SU-DHL-6 (cell line): ENCODE data around the gene OR10A5.

Experiments
- H2AFZ ChIP-seq: fragments of 200-600 bp; sonication (generic); 2 replicates; pipeline ENCODE4 v1.6.1; 2014; ENCODE audit warnings: low read depth, mild to moderate bottlenecking, moderate library complexity, mixed read lengths, antibody characterized with exemption, low read length; ENCODE audit not compliant: severe bottlenecking
- H3F3A ChIP-seq: fragments of 200-600 bp; shearing (Covaris generic); 2 replicates; pipeline ENCODE4 v1.6.0; 2016; ENCODE audit warnings: antibody characterized with exemption, mild to moderate bottlenecking; ENCODE audit not compliant: insufficient read depth
- H3K27ac ChIP-seq: fragments of 200-600 bp; sonication (generic); 2 replicates; pipeline ENCODE4 v1.5.1; 2016; ENCODE audit warnings: low read depth, mild to moderate bottlenecking, low read length, moderate library complexity, mixed read lengths
- H3K27me3 ChIP-seq: fragments of 200-600 bp; sonication (generic), shearing (Covaris generic); 2 replicates; pipeline ENCODE4 v1.6.0; 2014; ENCODE audit warnings: mild to moderate bottlenecking, low read length
- H3K36me3 ChIP-seq: fragments of 200-600 bp; sonication (generic); 2 replicates; pipeline ENCODE4 v1.6.1; 2014; ENCODE audit warnings: mild to moderate bottlenecking, low read length, mixed read lengths
- H3K4me2 ChIP-seq: fragments of 300-600, 200-600 bp; shearing (Covaris generic), sonication (generic); 2 replicates; pipeline ENCODE4 v1.6.0; 2014; ENCODE audit warnings: low read length, low read depth, mild to moderate bottlenecking; ENCODE audit not compliant: poor library complexity, severe bottlenecking
- H3K4me3 ChIP-seq: fragments of 200-600 bp; sonication (generic); 2 replicates; pipeline ENCODE4 v1.5.1; 2014; ENCODE audit warnings: antibody characterized with exemption, low read length, mild to moderate bottlenecking, mixed read lengths; ENCODE audit not compliant: insufficient read depth, poor library complexity, severe bottlenecking
- H3K79me2 ChIP-seq: fragments of 200-600 bp; sonication (generic); 2 replicates; pipeline ENCODE4 v1.6.1; 2014; ENCODE audit warnings: mild to moderate bottlenecking, low read length, moderate library complexity; ENCODE audit not compliant: insufficient read depth
- H3K9ac ChIP-seq: fragments of 200-600 bp; sonication (generic); 2 replicates; pipeline ENCODE4 v1.7.0; 2014; ENCODE audit warnings: mild to moderate bottlenecking, low read length
- H3K9me2 ChIP-seq: fragments of 200-600 bp; sonication (generic); replicated peaks from 2 replicates; pipeline ENCODE4 v1.6.1; 2014; ENCODE audit warnings: low read length; ENCODE audit not compliant: insufficient read depth
- H3K9me3 ChIP-seq: fragments of 200-600 bp; sonication (generic); 2 replicates; pipeline ENCODE4 v1.6.1; 2014; ENCODE audit warnings: low read length, mixed read lengths; ENCODE audit not compliant: insufficient read depth
- H4K20me1 ChIP-seq: fragments of 200-600 bp; sonication (generic); 2 replicates; pipeline ENCODE4 v1.6.1; 2014; ENCODE audit warnings: low read depth, mild to moderate bottlenecking, antibody characterized with exemption, low read length, moderate library complexity, mixed read lengths
- EZH2phosphoT487 ChIP-seq: fragments of 200-600 bp; sonication (generic), shearing (Covaris generic); conservative IDR thresholded peaks from 2 replicates; pipeline ENCODE4 v1.6.1; 2018; ENCODE audit warnings: mild to moderate bottlenecking, antibody characterized with exemption, low read length, moderate library complexity, mixed read lengths
- TF ChIP-seq, protein P1 (sequence below): fragments of 200-600 bp; sonication (generic); IDR thresholded peaks from one replicate; pipeline ENCODE4 v1.5.1; 2017; ENCODE audit warnings: antibody characterized with exemption, mild to moderate bottlenecking, low read length, moderate library complexity; ENCODE audit not compliant: insufficient read depth, poor library complexity, severe bottlenecking

The OR10A5 gene

DNA sequence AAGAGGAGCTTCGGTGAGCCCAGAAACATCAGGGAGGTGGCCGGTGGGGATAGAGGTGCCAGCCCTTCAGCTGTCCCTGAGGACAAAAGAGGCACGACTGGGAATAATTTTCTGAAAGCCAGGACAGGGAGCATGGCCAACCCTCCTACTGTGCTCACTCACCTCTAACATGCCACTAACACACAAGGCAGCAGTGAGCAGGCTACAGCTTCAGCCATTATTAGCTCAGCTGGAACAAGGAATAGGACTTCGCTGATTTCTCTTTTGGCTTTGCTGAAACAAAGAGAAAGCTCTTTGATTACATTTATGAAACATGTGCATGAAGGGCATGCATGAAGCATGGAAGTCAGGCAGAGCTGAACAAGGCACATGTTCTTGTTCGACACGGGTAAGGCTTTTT, 12.1 kb upstream of the OR10A5 start:
- no peaks in the 10 kb centered on the region for H4K20me1 ChIP-seq
- H3K27ac ChIP-seq, result no peak overlapping the region
- TF ChIP-seq, protein P1, sequence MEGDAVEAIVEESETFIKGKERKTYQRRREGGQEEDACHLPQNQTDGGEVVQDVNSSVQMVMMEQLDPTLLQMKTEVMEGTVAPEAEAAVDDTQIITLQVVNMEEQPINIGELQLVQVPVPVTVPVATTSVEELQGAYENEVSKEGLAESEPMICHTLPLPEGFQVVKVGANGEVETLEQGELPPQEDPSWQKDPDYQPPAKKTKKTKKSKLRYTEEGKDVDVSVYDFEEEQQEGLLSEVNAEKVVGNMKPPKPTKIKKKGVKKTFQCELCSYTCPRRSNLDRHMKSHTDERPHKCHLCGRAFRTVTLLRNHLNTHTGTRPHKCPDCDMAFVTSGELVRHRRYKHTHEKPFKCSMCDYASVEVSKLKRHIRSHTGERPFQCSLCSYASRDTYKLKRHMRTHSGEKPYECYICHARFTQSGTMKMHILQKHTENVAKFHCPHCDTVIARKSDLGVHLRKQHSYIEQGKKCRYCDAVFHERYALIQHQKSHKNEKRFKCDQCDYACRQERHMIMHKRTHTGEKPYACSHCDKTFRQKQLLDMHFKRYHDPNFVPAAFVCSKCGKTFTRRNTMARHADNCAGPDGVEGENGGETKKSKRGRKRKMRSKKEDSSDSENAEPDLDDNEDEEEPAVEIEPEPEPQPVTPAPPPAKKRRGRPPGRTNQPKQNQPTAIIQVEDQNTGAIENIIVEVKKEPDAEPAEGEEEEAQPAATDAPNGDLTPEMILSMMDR, result no peak
- TF ChIP-seq EZH2phosphoT487, result no peak
- H3K4me3 ChIP-seq, result no peak overlapping the region
- no peaks in the 10 kb centered on the region for H3K27me3 ChIP-seq
- no peaks in the 10 kb centered on the region for H3K9me3 ChIP-seq
- no peaks in the 10 kb centered on the region for H3K9me2 ChIP-seq
- no peaks in the 10 kb centered on the region for H3F3A ChIP-seq
- no peaks in the 10 kb centered on the region for H3K36me3 ChIP-seq
- H3K9ac ChIP-seq, result no peak overlapping the region
- H3K4me2 ChIP-seq, result no peak overlapping the region
- no peak overlapping the region for H2AFZ ChIP-seq
- H3K79me2 ChIP-seq, result no peaks in the 10 kb centered on the region

DNA sequence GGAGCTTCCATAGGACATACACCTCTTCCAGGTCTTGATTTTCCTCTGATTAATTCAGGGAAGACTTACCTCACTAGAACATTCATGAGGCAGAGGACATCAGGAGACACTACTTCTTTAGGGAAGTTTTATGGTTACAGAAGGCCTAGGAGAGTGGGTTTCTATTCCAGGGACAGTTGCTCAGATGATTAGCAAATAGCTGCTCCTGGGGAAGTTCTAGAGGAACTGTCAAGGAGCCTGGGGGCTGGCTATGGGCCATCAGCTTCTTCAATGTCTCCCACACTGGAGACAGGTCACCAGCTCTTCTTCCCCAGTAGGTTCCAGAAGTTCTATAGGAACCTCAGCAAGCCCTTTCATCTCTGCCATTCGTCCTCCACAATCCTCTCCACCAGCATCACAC, 11.5 kb upstream of the OR10A5 start:
- no peak overlapping the region for H3K4me3 ChIP-seq
- no peak overlapping the region for H3K9ac ChIP-seq
- no peaks in the 10 kb centered on the region for H3K27me3 ChIP-seq
- H3K79me2 ChIP-seq, result no peaks in the 10 kb centered on the region
- no peaks in the 10 kb centered on the region for H3F3A ChIP-seq
- TF ChIP-seq, protein P1, result no peak
- TF ChIP-seq EZH2phosphoT487, result no peak
- H2AFZ ChIP-seq, result no peak overlapping the region
- no peaks in the 10 kb centered on the region for H4K20me1 ChIP-seq
- no peaks in the 10 kb centered on the region for H3K9me2 ChIP-seq
- H3K36me3 ChIP-seq, result no peaks in the 10 kb centered on the region
- H3K27ac ChIP-seq, result no peak overlapping the region
- H3K9me3 ChIP-seq, result no peaks in the 10 kb centered on the region
- no peak overlapping the region for H3K4me2 ChIP-seq

DNA sequence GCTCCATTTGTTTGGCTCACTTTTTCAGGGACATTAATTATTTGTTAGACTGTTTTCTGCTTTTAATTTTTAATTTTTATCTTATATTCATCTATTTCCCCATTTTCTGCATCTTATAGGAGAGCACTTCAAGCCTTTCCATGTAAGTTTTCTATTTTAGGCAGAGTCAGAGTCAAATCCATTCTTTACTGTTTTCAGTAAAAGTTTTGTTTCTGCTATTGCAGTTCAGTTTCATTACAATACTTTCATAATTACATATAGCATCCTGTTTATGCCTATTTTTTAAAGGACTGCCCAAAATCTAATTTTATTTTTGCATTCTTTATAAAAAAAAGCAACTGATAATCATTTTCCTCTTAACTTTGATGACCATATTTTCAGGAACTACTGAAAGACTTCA, 3.8 kb upstream of the OR10A5 start:
- no peaks in the 10 kb centered on the region; the same call in 1 of the 2 replicates for H3K27me3 ChIP-seq
- H3F3A ChIP-seq, result no peaks in the 10 kb centered on the region
- H3K27ac ChIP-seq, result no peak overlapping the region
- H3K4me2 ChIP-seq, result no peak overlapping the region
- H3K9me2 ChIP-seq, result no peaks in the 10 kb centered on the region
- H3K36me3 ChIP-seq, result no peaks in the 10 kb centered on the region
- no peaks in the 10 kb centered on the region for H3K9me3 ChIP-seq
- H4K20me1 ChIP-seq, result 0 out of 2 replicates have a peak, but pooled peaks cover 4% of the 10 kb centered on the region
- no peaks in the 10 kb centered on the region for H3K79me2 ChIP-seq
- H3K4me3 ChIP-seq, result no peak overlapping the region
- H2AFZ ChIP-seq, result no peak overlapping the region
- TF ChIP-seq EZH2phosphoT487, result no peak
- TF ChIP-seq, protein P1, result no peak
- H3K9ac ChIP-seq, result no peak overlapping the region
